ENCODE results near the gene ZMIZ1.

Gene ZMIZ1

DNA sequence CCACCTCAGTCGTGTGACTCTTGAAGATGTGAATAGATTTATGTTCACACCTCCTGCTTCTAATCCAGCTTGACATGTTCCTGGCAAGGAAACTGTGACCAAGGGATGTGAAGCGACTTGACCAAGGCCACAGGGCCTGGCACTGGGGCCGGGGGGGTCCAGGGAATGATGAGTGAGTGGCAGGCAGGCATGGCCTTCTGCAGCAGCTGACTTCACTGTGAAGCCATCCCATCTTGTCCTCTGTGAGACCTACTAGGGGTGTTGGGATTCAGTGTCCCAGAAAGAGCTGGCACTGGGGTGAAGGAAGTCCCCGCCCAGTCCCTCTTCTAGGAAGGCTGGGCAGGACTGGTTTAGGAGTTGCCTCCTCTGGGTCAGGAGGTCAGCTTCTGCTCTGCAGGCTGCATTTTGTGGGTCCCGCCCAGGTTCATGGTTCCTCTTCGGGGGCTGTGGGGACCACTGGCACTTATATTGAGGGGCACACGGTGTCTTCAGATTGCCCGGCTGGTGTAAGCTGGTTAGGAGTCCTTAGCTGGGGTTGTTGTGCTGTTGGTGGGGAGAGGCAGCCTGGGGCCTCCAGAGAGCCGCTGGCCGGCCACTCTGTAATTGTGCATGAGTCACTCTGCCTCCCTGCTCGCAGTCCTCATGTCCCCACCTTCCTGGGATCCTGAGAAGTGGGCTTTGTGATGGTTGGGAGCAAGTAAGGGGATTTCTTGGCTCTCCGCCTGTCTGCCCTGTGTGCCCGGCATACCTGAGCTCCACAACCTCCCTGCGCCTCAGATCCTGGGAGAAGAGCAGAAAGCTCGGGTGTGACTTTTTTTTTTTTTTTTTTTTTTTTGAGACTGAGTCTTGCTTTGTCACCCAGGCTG is 11.0 kb downstream of the ZMIZ1 start:
- no peak for DNase-seq (ENCODE audit: low read depth)

DNA sequence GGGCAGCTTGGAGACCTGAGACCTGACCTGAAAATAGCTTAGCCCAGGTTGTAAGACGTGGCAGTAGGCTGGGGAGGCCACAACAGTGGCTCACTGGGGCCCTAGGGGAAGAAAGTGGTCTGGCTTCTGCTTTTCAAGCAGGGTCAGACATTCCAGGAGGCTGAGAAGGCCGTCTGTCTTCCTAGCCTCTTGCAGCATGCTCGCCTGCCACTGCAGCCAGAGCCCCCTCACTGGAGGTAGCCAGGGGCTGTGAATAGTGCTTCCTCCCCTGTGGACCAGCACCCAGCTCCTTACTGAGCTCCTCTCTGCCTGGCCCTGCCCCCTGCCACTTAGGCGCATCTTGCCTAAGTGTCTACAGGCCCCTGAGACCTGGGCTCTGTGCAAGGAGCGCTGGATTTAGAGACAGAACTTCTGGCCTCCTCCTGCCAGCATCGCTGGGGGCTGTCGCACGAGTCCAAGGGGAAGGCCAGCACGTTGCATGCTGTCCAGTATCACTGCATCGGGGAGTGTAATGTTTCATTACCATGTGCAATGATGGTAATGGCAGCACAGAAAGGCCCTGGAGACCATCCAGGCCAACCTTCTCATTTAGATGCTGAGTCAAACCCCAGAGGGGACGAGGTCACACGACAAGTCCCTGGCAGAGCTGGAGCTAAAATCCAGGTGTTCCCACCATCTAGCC is 12.7 kb downstream of the ZMIZ1 start:
- no peak for DNase-seq (ENCODE audit: low read depth)

- no peak for DNase-seq (ENCODE audit: low read depth)
These were observed 13.2 kb downstream of the ZMIZ1 start for GRCh38 chr10:79082035-79082373.

DNA sequence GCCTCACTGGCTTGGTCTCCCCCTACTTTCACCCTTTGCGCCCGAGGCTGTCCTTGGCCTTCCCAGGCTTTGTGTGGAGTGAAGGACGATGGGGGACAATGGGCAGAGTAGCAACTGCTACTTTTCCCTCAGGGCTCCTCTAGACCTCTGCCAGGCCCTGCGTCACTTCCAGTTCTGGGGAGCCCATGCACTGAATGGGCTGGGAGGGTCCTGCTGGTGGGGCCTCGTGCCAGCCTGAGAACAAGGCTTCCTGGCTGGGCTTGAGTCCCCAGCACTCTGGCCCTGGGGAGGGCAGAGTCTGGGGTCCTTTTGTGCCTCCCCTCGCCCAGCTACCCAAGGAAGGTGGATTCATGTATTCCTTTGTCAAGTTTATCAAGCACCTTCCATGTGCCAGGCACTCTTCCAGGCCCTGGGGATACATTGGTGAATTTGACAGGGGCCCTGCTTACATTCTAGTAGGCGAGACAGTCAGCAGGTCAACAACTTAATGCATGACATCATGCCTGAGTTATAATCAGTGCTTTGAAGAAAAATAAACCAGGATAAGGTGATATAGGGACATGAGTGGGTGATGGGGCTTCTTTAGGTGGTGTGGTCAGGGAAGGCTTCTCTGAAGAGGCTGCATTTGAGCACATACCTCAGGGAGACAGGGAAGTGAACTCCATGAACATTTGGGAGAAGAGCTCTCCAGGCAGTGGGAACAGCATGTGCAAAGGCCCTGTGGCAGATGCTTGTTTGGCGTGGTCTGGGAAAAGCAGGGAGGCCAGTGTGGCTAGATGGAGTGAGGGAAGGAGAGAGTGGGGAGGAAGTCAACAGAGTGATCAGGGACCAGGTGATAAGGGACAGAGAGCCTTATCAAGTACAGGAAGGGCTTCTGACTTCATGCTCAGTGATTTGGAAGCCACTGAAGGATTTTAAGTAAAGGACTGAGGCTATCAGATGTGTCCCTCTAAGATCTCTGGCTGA is 14.1 kb downstream of the ZMIZ1 start:
- DNase-seq (ENCODE audit: low read depth), result no peak

DNA sequence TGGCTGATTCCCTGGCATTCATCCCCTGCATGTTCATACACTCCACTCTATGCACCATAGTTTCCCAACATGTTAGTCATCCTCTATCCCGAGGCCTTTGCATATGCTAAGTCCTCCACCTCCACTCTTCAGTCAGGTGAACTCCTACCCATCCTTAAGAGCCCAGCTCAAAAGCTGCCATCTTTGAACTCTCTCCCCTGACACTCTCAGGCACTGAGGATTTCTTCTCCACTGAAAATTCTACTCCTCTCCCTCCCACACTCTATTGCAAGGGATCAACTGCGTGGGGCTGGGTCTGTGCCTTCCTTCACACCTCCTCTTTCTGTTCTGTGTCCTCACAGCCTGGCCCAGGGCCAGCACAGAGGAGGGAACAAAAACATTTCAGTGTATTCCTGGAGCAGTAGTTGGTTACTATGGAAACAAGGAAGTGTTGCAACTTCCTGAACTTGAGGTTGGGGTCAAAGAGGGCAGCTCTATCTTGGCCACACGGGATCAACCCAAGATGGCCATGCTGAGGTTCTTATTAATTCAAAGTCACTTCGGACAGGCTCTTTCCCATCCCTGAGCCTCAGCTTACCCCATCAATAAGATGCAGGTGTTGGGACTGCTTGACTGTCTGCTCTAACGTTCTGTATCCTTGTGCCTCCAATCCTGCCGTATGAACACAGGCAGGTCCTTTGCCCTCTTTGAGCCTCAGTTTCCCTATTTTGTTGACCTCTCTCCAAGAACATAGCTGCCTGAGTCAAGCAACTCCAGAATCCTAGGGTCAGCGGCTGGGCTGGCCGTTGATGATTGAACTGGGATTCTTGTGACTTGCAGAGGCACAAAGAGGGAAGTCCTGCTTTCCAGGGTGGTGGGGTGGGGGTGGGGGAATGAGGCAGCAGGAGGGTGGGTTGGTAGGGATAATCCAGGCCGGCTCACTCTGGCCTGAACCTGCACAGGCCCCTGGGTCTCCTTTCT is 15.5 kb downstream of the ZMIZ1 start:
- DNase-seq (ENCODE audit: low read depth), result no peak

DNA sequence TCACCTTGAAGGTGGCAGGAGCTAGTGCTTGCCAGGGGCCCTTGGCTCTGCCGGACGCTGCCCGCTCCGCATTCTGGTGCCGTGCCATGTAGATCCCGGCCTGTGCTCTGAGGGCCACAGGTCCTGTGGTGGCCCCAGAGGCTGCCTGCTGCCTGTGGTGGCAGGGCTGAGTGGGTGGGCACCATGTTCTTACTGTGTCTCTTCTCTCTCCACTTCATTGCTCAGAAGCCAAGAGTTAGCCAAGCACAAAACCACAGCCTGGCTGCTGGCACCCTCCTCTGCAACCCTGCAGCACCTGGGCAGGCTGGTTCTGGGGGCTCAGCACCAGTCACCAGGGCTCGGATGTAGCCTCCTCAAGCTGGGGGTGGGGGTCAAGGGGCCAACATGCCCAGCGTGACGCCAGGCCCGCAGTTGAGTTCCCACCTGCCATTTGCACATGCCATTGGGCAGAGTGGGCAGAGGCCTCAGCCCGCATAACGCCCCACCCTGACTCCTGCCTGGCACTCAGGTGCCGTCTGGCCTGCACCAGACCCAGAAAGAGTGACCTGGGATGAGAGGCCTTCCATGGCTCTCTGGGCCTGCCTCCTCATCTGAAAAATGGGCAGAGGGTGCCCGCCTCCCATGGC is 16.3 kb downstream of the ZMIZ1 start:
- DNase-seq (ENCODE audit: low read depth), result no peak

DNA sequence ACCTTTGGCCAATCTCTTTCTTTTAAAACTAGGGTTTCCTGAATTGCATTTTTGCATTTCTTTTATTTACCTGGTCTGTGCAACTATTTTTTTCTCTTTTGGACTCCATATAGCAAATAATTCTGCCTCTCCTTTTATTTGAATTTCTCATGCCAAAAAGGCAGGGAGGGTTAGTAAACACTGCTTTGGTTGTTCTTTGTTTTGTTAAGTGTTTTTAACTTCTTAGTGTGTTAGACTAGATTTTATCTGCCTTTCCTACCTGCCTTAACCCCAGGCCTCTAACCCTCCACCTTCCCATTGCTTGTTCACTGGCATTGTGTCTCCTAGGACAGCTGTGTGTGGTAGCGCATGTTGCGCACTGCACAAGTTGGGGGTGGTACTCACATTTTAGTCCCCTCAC is 18.1 kb downstream of the ZMIZ1 start:
- DNase-seq (ENCODE audit: low read depth), result no peak

DNA sequence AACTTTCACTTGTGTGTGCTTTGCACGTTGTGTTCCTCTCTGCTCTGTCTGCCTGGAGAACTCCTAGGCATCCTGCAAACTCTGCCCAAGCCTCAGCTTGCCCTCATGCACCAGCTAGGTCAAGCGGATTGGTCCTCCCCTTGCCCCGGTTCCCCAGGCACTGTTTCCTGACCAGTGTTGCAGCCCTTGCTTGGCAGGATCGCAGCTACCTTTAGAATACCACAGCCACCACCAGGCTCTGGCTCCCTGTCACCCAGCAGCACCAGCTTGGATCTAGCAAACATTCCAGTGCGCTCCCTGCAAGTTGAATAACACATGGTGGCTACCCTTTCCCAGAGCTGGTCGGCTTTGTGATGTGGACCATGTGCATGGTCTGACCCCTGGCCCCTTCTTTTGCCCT is 19.0 kb downstream of the ZMIZ1 start:
- DNase-seq (ENCODE audit: low read depth), result no peak

DNA sequence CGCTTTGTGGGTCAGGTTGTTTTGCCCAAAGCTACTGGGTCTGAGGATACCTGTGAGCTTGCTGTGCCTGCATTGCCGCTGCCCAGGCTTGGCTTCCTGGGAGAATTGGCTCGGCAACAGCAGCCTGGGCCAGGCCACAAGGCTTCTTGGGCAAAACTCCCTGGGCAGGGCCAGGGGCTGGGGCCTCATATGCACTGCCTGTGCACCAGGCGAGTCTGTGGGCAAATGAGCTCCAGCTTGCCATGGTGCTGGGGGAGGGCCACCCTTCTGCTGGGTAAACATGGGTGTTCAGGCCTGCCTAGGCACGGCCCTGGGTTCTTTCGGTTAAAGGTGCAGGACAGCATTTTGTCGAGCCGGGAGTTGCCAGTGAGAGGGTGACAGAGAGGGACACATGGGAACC is 19.4 kb downstream of the ZMIZ1 start:
- DNase-seq (ENCODE audit: low read depth), result no peak

GRCh38 chr10:79088613-79089355 is 20.0 kb downstream of the ZMIZ1 start:
- no peak for DNase-seq (ENCODE audit: low read depth)

GRCh38 chr10:79089632-79090031 is 20.9 kb downstream of the ZMIZ1 start:
- DNase-seq (ENCODE audit: low read depth), result no peak

GRCh38 chr10:79090134-79090803 is 21.5 kb downstream of the ZMIZ1 start:
- DNase-seq (ENCODE audit: low read depth), result no peak

DNA sequence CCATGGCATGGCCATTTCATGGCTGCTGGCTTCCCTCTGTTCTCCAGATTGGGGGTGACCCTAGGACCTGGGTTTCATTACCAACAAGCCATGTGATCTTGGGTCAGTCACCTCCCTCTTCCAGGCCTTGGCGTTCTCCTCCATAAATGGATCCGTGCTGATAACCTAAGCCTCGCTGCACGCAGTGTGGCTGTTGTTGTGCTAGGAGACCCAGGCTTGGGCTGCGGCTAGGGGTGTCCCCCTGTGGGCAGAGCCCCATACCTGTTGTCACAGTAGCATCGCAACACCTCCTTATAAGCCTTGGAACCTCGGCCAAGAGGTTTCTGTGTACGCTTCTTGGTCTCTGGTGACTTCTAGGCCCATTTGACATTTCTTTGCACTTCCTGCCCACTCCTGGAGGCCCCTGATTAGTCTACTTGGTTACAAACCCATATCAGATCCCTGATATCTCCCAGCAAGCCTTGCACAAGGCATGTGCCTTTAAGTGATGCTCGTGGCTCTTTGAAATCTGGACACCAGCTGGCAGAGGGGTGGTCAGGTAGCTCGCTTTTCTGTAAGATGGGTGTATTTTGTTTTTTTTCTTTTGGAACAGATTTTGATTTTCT is 23.6 kb downstream of the ZMIZ1 start:
- DNase-seq (ENCODE audit: low read depth), result no peak

- no peak for DNase-seq (ENCODE audit: low read depth)
These were observed 25.1 kb downstream of the ZMIZ1 start for GRCh38 chr10:79093658-79094411.

GRCh38 chr10:79094412-79095175 is 25.8 kb downstream of the ZMIZ1 start:
- DNase-seq (ENCODE audit: low read depth), result no peak

DNA sequence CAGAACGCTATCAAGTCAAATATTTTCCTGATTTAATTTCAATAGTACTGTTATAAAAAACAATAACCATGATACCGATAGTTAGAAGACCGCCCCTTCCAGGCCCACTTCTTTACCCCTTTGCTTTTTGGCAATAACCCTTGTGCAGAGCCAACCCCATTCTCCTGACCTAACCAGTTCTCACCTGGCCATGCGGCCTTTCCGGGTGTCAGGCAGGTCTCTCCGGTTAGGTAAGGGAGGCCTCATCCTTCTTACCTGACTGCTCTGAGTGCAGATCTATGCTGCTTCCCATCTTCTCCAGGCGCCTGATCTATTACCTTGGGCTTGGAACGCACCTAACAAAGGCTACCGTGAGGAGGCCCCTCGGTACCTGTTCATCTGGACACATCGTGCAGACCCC is 26.6 kb downstream of the ZMIZ1 start:
- no peak for DNase-seq (ENCODE audit: low read depth)

DNA sequence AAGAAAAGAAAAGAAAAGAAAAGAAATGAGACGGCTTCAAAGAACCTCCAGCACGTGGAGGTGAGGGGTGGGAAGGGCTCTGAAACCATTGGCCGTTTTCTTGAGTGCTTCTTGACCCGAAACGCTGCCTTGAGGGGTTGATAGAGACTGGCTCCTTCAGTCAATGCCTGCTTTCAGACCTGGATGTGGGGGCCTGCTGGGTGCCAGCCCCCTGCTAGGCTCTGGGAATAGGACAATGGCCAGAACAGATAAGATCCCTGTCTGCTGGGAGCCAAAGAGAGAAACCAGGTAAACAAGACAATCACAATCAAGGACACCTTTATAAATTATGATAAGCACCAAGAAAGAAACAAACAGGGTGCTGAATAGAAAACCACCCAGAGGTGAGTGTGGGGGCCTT is 27.7 kb downstream of the ZMIZ1 start:
- DNase-seq (ENCODE audit: low read depth), result no peak
